Endothelial cell of umbilical vein (primary cell): ENCODE results near the gene FMNL2. TPM values are rescaled to one million over a fixed set of nuclear protein-coding genes. Genes with fewer than 3 reads are reported as not detected.

ENCODE experiments used
- BruUV-seq: library from RNA; stranded (reverse); fragments of 400-500 nt; replicated peaks from 2 replicates; lab custom pipeline; 2021; lab: Mats Ljungman, UMichigan
- CTCF ChIA-PET: fragments of 300-600, 350-600 bp; sonication (Branson Sonifier 250); formaldehyde crosslinking; loops from one replicate; lab custom pipeline; 2021; ENCODE audit warnings: antibody characterized with exemption, inconsistent platforms; lab: Charles Lee
- POLR2A ChIA-PET: fragments of 300-600, 350-600 bp; sonication (Branson Sonifier 250); formaldehyde crosslinking; loops from one replicate; lab custom pipeline; 2021; ENCODE audit warnings: antibody characterized with exemption, inconsistent platforms; lab: Charles Lee
- DNase-seq: peaks from one replicate; pipeline ENCODE4 v3.0.0-alpha.2; 2011; ENCODE audit warnings: low read depth, low spot score
- FAIRE-seq: peaks from 2 replicates; lab custom pipeline; 2011; peaks lifted over from hg19 to GRCh38; lab: Jason Lieb, UNC
- H2AFZ ChIP-seq: 2 replicates; pipeline ENCODE4 v1.6.0; 2012; ENCODE audit warnings: low read depth, low read length, control low read depth, inconsistent platforms
- H3K27ac ChIP-seq: 2 replicates; pipeline ENCODE4 v1.5.1; 2011; ENCODE audit warnings: low read depth, mild to moderate bottlenecking, control low read depth, low read length, moderate library complexity; ENCODE audit not compliant: insufficient read depth
- H3K27me3 ChIP-seq, 2 experiments: 2 replicates each; pipeline versions ENCODE4 v1.6.0 to v1.6.1; 2011; ENCODE audit warnings: low read length in 2 of 2, mixed read lengths in 1 of 2; ENCODE audit not compliant: control insufficient read depth in 2 of 2, insufficient read depth in 2 of 2
- H3K36me3 ChIP-seq, 2 experiments: 2 replicates in 1 of 2; 3 replicates in 1 of 2; pipeline ENCODE4 v1.5.1; 2011; ENCODE audit warnings: low read length in 2 of 2, mild to moderate bottlenecking in 1 of 2, moderate library complexity in 1 of 2; ENCODE audit not compliant: control insufficient read depth in 2 of 2, insufficient read depth in 2 of 2; ENCODE audit errors: extremely low read depth in 1 of 2
- H3K4me1 ChIP-seq: 3 replicates; pipeline ENCODE4 v1.5.1; 2011; ENCODE audit warnings: mild to moderate bottlenecking, low read length; ENCODE audit not compliant: control insufficient read depth, insufficient read depth; ENCODE audit errors: extremely low read depth
- H3K4me2 ChIP-seq: 2 replicates; pipeline ENCODE4 v1.6.1; 2011; ENCODE audit warnings: low read length, control low read depth, mixed read lengths; ENCODE audit not compliant: insufficient read depth
- H3K4me3 ChIP-seq, 3 experiments: fragments of 200-600 bp in 1 of 3; sonication (generic), shearing (Covaris generic) in 1 of 3; replicated peaks in 1 of 3; 2 replicates each; pipeline ENCODE4 v1.5.1; 2011 to 2016; ENCODE audit warnings: control low read depth in 3 of 3, low read length in 3 of 3, mild to moderate bottlenecking in 2 of 3, inconsistent platforms in 1 of 3, low read depth in 1 of 3, moderate library complexity in 1 of 3; ENCODE audit not compliant: insufficient read depth in 1 of 3
- H3K79me2 ChIP-seq: 2 replicates; pipeline ENCODE4 v1.6.0; 2012; ENCODE audit warnings: low read length, inconsistent platforms; ENCODE audit not compliant: control insufficient read depth, insufficient read depth
- H3K9ac ChIP-seq: replicated peaks from 2 replicates; pipeline ENCODE3; 2011; ENCODE audit warnings: low read length, control low read depth; ENCODE audit not compliant: insufficient read depth; ENCODE audit errors: extremely low read depth
- H3K9me1 ChIP-seq: replicated peaks from 3 replicates; pipeline ENCODE4 v1.6.0; 2011; ENCODE audit warnings: mild to moderate bottlenecking, low read length; ENCODE audit not compliant: control insufficient read depth, insufficient read depth; ENCODE audit errors: extremely low read depth
- H3K9me3 ChIP-seq: replicated peaks from 2 replicates; pipeline ENCODE4 v1.5.1; 2012; ENCODE audit warnings: low read length, inconsistent platforms; ENCODE audit not compliant: control insufficient read depth, insufficient read depth
- H4K20me1 ChIP-seq: replicated peaks from 2 replicates; pipeline ENCODE3; 2011; ENCODE audit warnings: mild to moderate bottlenecking, low read length; ENCODE audit not compliant: control insufficient read depth, insufficient read depth; ENCODE audit errors: extremely low read depth
- CTCF ChIP-seq, 2 donors: IDR thresholded peaks; 1 replicate in 1 of 2; 2 replicates in 1 of 2; pipeline ENCODE4 v1.5.1; 2011; ENCODE audit warnings: low read length in 2 of 2, mild to moderate bottlenecking in 2 of 2, moderate library complexity in 2 of 2, control low read depth in 1 of 2, inconsistent platforms in 1 of 2, low read depth in 1 of 2; ENCODE audit not compliant: insufficient read depth in 1 of 2; ENCODE audit errors: extremely low read depth in 1 of 2
- EZH2 ChIP-seq: IDR thresholded peaks from 2 replicates; pipeline ENCODE4 v1.6.1; 2012; ENCODE audit warnings: borderline replicate concordance, low read depth, mild to moderate bottlenecking, moderate library complexity, low read length, inconsistent platforms; ENCODE audit not compliant: severe bottlenecking
- FOS ChIP-seq: IDR thresholded peaks from 2 replicates; pipeline ENCODE4 v1.6.1; 2011; ENCODE audit warnings: mild to moderate bottlenecking, low read length, moderate library complexity, borderline replicate concordance; ENCODE audit not compliant: insufficient read depth
- GATA2 ChIP-seq: IDR thresholded peaks from 2 replicates; pipeline ENCODE4 v1.7.0; 2011; ENCODE audit warnings: low read depth, mild to moderate bottlenecking, moderate library complexity, mixed read lengths, low read length; ENCODE audit not compliant: insufficient read length, insufficient read depth
- JUN ChIP-seq: IDR thresholded peaks from 2 replicates; pipeline ENCODE4 v1.6.1; 2011; ENCODE audit warnings: borderline replicate concordance, low read depth; ENCODE audit not compliant: insufficient read length, insufficient read depth
- MYC ChIP-seq: IDR thresholded peaks from one replicate; pipeline ENCODE4 v1.6.1; 2011; ENCODE audit warnings: mild to moderate bottlenecking, low read depth, low read length
- POLR2A ChIP-seq: IDR thresholded peaks from 2 replicates; pipeline ENCODE4 v1.6.1; 2012; ENCODE audit warnings: low read depth, mild to moderate bottlenecking, control low read depth, low read length
- POLR2AphosphoS5 ChIP-seq: IDR thresholded peaks from 2 replicates; pipeline ENCODE4 v1.6.1; 2012; ENCODE audit warnings: low read depth, mild to moderate bottlenecking, control low read depth, low read length, moderate library complexity; ENCODE audit not compliant: insufficient read depth
- dilution Hi-C: fragments of 300-500 bp; cut with MboI; formaldehyde crosslinking; loops from one replicate; pipeline ENCODE4 v1.15.0; 2019; ENCODE audit warnings: low sequenced_read_pairs; ENCODE audit not compliant: extremely low pct_ligation_motif_present
- intact Hi-C: fragments of 100-400 bp; cut with micrococcal nuclease; formaldehyde crosslinking; loops from one replicate; pipeline ENCODE4 v1.10.0; 2022
- polyA plus RNA-seq, 4 experiments: library from polyadenylated mRNA; depleted of rRNA in 3 of 4; stranded (reverse) in 3 of 4; unstranded in 1 of 4; fragments of >200 nt; gene quantifications; 2 replicates each; pipeline versions ENCODE4 v1.2.1 to v1.2.3, GENCODE V29; 2011 to 2012; ENCODE audit warnings: missing spikeins in 1 of 4
- total RNA-seq: library from RNA; stranded (reverse); gene quantifications from 2 replicates; pipeline ENCODE4 v1.2.3, GENCODE V29; 2021
- TF ChIP-seq, protein P1 (sequence below): IDR thresholded peaks from 2 replicates; pipeline ENCODE4 v1.6.1; 2011; ENCODE audit not compliant: insufficient read depth, insufficient read length

FMNL2 gene
- total and polyA plus RNA-seq, 2 donors (not counting 3 experiments of a cell fraction or from before 2014, with no cell fraction given) = 8.3 to 28.0 TPM

DNA sequence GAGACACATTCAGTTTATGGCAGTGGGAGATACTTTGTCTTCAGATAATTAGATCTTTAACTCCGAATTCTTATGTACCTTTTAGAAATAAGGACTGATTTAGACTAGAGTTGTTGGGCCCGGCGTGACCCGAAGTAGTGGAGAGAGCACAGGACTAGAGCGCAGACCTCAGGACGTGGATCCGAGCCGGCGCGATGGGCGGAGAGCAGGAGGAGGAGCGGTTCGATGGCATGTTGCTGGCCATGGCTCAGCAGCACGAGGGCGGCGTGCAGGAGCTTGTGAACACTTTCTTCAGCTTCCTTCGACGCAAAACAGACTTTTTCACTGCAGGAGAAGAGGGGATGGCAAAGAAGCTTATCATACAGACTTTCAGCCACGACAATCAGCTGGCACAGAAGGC is 54.5 kb downstream of the FMNL2 start:
- H3K27me3 ChIP-seq = no peaks in the 10 kb centered on the region
- H3K9ac ChIP-seq = no peak overlapping the region
- peaks cover 5% of the 10 kb centered on the region for H3K79me2 ChIP-seq
- no peaks in the 10 kb centered on the region for H3K36me3 ChIP-seq
- H3K27ac ChIP-seq = no peak overlapping the region
- ChIA-PET POLR2A (no interaction called here), CTCF (no interaction called here)
- no peak overlapping the region for H3K4me2 ChIP-seq
- no peaks in the 10 kb centered on the region for H3K9me1 ChIP-seq
- no peaks in the 10 kb centered on the region for H3K4me1 ChIP-seq
- H3K9me3 ChIP-seq = no peaks in the 10 kb centered on the region
- intact Hi-C loops = no loop called here
- H2AFZ ChIP-seq = no peak overlapping the region
- dilution Hi-C loops = no loop called here
- H3K4me3 ChIP-seq = no peak overlapping the region
- FAIRE-seq = no peak
- no TSS peak for BruUV-seq
- no peaks in the 10 kb centered on the region for H4K20me1 ChIP-seq
- no peak for DNase-seq
- no peak for TF ChIP-seq MYC
- no peak for TF ChIP-seq JUN
- TF ChIP-seq CTCF (IDR thresholded peaks at IDR 0.05; ENCODE audit: extremely low read depth in 1 of 2, insufficient read depth in 1 of 2, low read depth in 1 of 2, low read length in 2 of 2) = no peak
- no peak for TF ChIP-seq FOS
- no peak for TF ChIP-seq EZH2
- no peak for TF ChIP-seq POLR2AphosphoS5
- TF ChIP-seq GATA2 = no peak
- TF ChIP-seq POLR2A = no peak
- TF ChIP-seq, protein P1, sequence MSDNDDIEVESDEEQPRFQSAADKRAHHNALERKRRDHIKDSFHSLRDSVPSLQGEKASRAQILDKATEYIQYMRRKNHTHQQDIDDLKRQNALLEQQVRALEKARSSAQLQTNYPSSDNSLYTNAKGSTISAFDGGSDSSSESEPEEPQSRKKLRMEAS = no peak
